ENCODE data around the gene ANKIB1. TPM values are rescaled to one million over a fixed set of nuclear protein-coding genes. Genes with fewer than 3 reads are reported as not detected.

Gene ANKIB1
- total and polyA plus RNA-seq, 5 donors: 8.1 to 55.3 (median 50.0) TPM

Small RNA genes within 50 kb of the gene (microRNA-seq; reads per million reads assigned to microRNA genes)
- gene MIR1285-1: 0 reads per million in 2 donors

Other genes starting within 250 kb of the ANKIB1 start
- gene CYP51A1, start 111.5 kb upstream of the ANKIB1 start, total RNA-seq: 10 to 100 TPM; 29.0 to 65.9 (median 35.3) TPM
- 17.6 TPM for gene CYP51A1, start 111.5 kb upstream of the ANKIB1 start, polyA plus RNA-seq
- gene LRRD1, start 66.8 kb upstream of the ANKIB1 start, total RNA-seq: under 1 TPM in 3 of 4 donors, not detected in 1; 0.17 to 0.57 (median 0.25) TPM
- gene LRRD1, start 66.8 kb upstream of the ANKIB1 start, polyA plus RNA-seq: not detected
- gene KRIT1, start 60 bp upstream of the ANKIB1 start, total RNA-seq: 10 to 100 TPM; 31.8 to 38.2 (median 35.7) TPM
- gene KRIT1, start 60 bp upstream of the ANKIB1 start, polyA plus RNA-seq: 19.0 TPM
- gene GATAD1, start 201.5 kb downstream of the ANKIB1 start, total RNA-seq: 10 to 100 TPM; 18.0 to 21.5 (median 18.2) TPM
- gene GATAD1, start 201.5 kb downstream of the ANKIB1 start, polyA plus RNA-seq: 15.5 TPM
- not detected for gene ERVW-1, start 232.0 kb downstream of the ANKIB1 start, total RNA-seq
- 0.07 TPM for gene ERVW-1, start 232.0 kb downstream of the ANKIB1 start, polyA plus RNA-seq